H1 (cell line): ENCODE results near the gene FBLIM1. TPM values are rescaled to one million over a fixed set of nuclear protein-coding genes. Genes with fewer than 3 reads are reported as not detected.

Experiments used
- CTCF ChIA-PET: fragments of 300-600 bp; sonication (Branson Sonifier 250); formaldehyde crosslinking; loops from one replicate; lab custom pipeline; 2021; ENCODE audit not compliant: partially characterized antibody; lab: Charles Lee
- POLR2A ChIA-PET: fragments of 300-600 bp; sonication (Branson Sonifier 250); formaldehyde crosslinking; loops from one replicate; lab custom pipeline; 2021; ENCODE audit warnings: inconsistent platforms; ENCODE audit not compliant: partially characterized antibody; lab: Charles Lee
- DNase-seq, 2 experiments: peaks; one replicate each; pipeline versions ENCODE4 v3.0.0 to v3.0.0-alpha.2; 2010 to 2022; ENCODE audit warnings: low spot score in 2 of 2, low read depth in 1 of 2, mixed read lengths in 1 of 2
- FAIRE-seq: peaks from 2 replicates; lab custom pipeline; 2011; peaks lifted over from hg19 to GRCh38; lab: Jason Lieb, UNC
- H2AFZ ChIP-seq: 2 replicates; pipeline ENCODE4 v1.8.1; 2012; ENCODE audit warnings: low read length, inconsistent platforms
- H2AK5ac ChIP-seq: 2 replicates; pipeline ENCODE4 v1.6.1; 2013; ENCODE audit warnings: low read depth, low read length
- H2BK120ac ChIP-seq: replicated peaks from 2 replicates; pipeline ENCODE3; 2013; ENCODE audit warnings: low read depth, low read length, inconsistent platforms
- H2BK12ac ChIP-seq: 2 replicates; pipeline ENCODE4 v1.6.1; 2013; ENCODE audit warnings: low read depth, low read length
- H2BK15ac ChIP-seq: 2 replicates; pipeline ENCODE4 v1.6.1; 2013; ENCODE audit warnings: low read length
- H2BK20ac ChIP-seq: 2 replicates; pipeline ENCODE4 v1.6.1; 2013; ENCODE audit warnings: low read length
- H2BK5ac ChIP-seq: 2 replicates; pipeline ENCODE4 v1.6.1; 2013; ENCODE audit warnings: low read depth, low read length
- H3K14ac ChIP-seq: 2 replicates; pipeline ENCODE4 v1.6.1; 2013; ENCODE audit warnings: inconsistent platforms; ENCODE audit not compliant: insufficient read length
- H3K18ac ChIP-seq: 2 replicates; pipeline ENCODE4 v1.6.1; 2013; ENCODE audit warnings: low read length; ENCODE audit errors: extremely low read depth
- H3K23ac ChIP-seq: 2 replicates; pipeline ENCODE4 v1.6.1; 2013; ENCODE audit warnings: inconsistent platforms; ENCODE audit not compliant: insufficient read length
- H3K23me2 ChIP-seq: 2 replicates; pipeline ENCODE4 v1.6.1; 2013; ENCODE audit warnings: low read depth, low read length
- H3K27ac ChIP-seq: 2 replicates; pipeline ENCODE4 v1.6.1; 2011; ENCODE audit warnings: low read depth, low read length, inconsistent platforms
- H3K27me3 ChIP-seq, 4 experiments: replicated peaks in 1 of 4; 1 replicate in 1 of 4; 2 replicates in 3 of 4; pipeline versions ENCODE4 v1.6.1 to v1.8.1; 2011 to 2013; ENCODE audit warnings: low read length in 3 of 4, mild to moderate bottlenecking in 3 of 4, inconsistent platforms in 2 of 4, mixed read lengths in 2 of 4, moderate library complexity in 1 of 4; ENCODE audit not compliant: control insufficient read depth in 3 of 4, insufficient read depth in 3 of 4; ENCODE audit errors: extremely low read depth in 1 of 4
- H3K36me3 ChIP-seq, 4 experiments: 2 replicates each; pipeline versions ENCODE4 v1.6.1 to v1.8.1; 2011 to 2013; ENCODE audit warnings: mild to moderate bottlenecking in 4 of 4, low read length in 3 of 4, moderate library complexity in 2 of 4, control low read depth in 1 of 4, inconsistent platforms in 1 of 4; ENCODE audit not compliant: insufficient read depth in 4 of 4, control insufficient read depth in 2 of 4
- H3K4ac ChIP-seq: replicated peaks from 2 replicates; pipeline ENCODE3; 2013; ENCODE audit warnings: low read length, low read depth, mixed read lengths, inconsistent platforms; ENCODE audit not compliant: insufficient read length
- H3K4me1 ChIP-seq, 4 experiments: replicated peaks in 1 of 4; 1 replicate in 1 of 4; 2 replicates in 3 of 4; pipeline versions ENCODE4 v1.6.1 to v1.8.1; 2011 to 2013; ENCODE audit warnings: low read length in 3 of 4, inconsistent platforms in 2 of 4, mixed read lengths in 1 of 4; ENCODE audit not compliant: insufficient read depth in 4 of 4, control insufficient read depth in 3 of 4
- H3K4me2 ChIP-seq, 2 experiments: 2 replicates each; pipeline versions ENCODE4 v1.6.1 to v1.8.1; 2011 to 2013; ENCODE audit warnings: low read depth in 2 of 2, low read length in 2 of 2, control low read depth in 1 of 2, inconsistent platforms in 1 of 2, mild to moderate bottlenecking in 1 of 2; ENCODE audit not compliant: insufficient read depth in 1 of 2
- H3K4me3 ChIP-seq, 4 experiments: fragments of 200-600, 300-600 bp in 1 of 4; sonication (generic), shearing (Covaris generic), sonication (Bioruptor Twin) in 1 of 4; 2 replicates each; pipeline versions ENCODE4 v1.5.1 to v1.8.1; 2011 to 2016; ENCODE audit warnings: low read length in 4 of 4, low read depth in 3 of 4, control low read depth in 2 of 4, inconsistent platforms in 2 of 4, mild to moderate bottlenecking in 2 of 4, mixed read lengths in 1 of 4, moderate library complexity in 1 of 4; ENCODE audit not compliant: insufficient read depth in 2 of 4; ENCODE audit errors: extremely low read depth in 1 of 4
- H3K56ac ChIP-seq: replicated peaks from 2 replicates; pipeline ENCODE3; 2013; ENCODE audit warnings: low read depth, mild to moderate bottlenecking, mixed read lengths, low read length, inconsistent platforms; ENCODE audit not compliant: insufficient read length
- H3K79me1 ChIP-seq: 2 replicates; pipeline ENCODE4 v1.6.1; 2013; ENCODE audit warnings: low read depth, low read length, control low read depth
- H3K79me2 ChIP-seq, 2 experiments: 2 replicates each; pipeline versions ENCODE4 v1.6.1 to v1.8.1; 2012 to 2013; ENCODE audit warnings: low read length in 2 of 2, mild to moderate bottlenecking in 2 of 2, inconsistent platforms in 1 of 2; ENCODE audit not compliant: insufficient read depth in 2 of 2, control insufficient read depth in 1 of 2
- H3K9ac ChIP-seq, 4 experiments: replicated peaks in 1 of 4; 1 replicate in 1 of 4; 2 replicates in 3 of 4; pipeline versions ENCODE4 v1.6.1 to v1.8.1; 2011 to 2013; ENCODE audit warnings: low read depth in 3 of 4, low read length in 3 of 4, control low read depth in 2 of 4, mild to moderate bottlenecking in 2 of 4, moderate library complexity in 2 of 4, inconsistent platforms in 1 of 4; ENCODE audit errors: extremely low read depth in 1 of 4
- H3K9me3 ChIP-seq, 2 experiments: 2 replicates each; pipeline versions ENCODE4 v1.6.1 to v1.8.1; 2012 to 2013; ENCODE audit warnings: mild to moderate bottlenecking in 2 of 2, moderate library complexity in 2 of 2, control low read depth in 1 of 2, inconsistent platforms in 1 of 2, low read depth in 1 of 2, low read length in 1 of 2, mixed read lengths in 1 of 2; ENCODE audit not compliant: insufficient read depth in 2 of 2
- H4K20me1 ChIP-seq, 2 experiments: replicated peaks in 1 of 2; 2 replicates each; pipeline versions ENCODE3 to v1.8.1; 2011 to 2013; ENCODE audit warnings: inconsistent platforms in 2 of 2, low read length in 2 of 2, mild to moderate bottlenecking in 1 of 2; ENCODE audit not compliant: insufficient read depth in 2 of 2, control insufficient read depth in 1 of 2
- H4K5ac ChIP-seq: 2 replicates; pipeline ENCODE4 v1.6.1; 2013; ENCODE audit warnings: low read length, low read depth, mixed read lengths, inconsistent platforms; ENCODE audit not compliant: insufficient read length
- H4K8ac ChIP-seq: 2 replicates; pipeline ENCODE4 v1.8.0; 2013; ENCODE audit warnings: mild to moderate bottlenecking, moderate library complexity, low read length, inconsistent platforms; ENCODE audit not compliant: insufficient read depth; ENCODE audit errors: extremely low read depth
- H4K91ac ChIP-seq: replicated peaks from 2 replicates; pipeline ENCODE3; 2013; ENCODE audit warnings: low read length, mixed read lengths, inconsistent platforms; ENCODE audit not compliant: insufficient read length
- CTBP2 ChIP-seq: IDR thresholded peaks from 2 replicates; pipeline ENCODE4 v1.7.0; 2011; ENCODE audit warnings: borderline replicate concordance, mild to moderate bottlenecking, moderate library complexity, mixed read lengths, low read length; ENCODE audit not compliant: insufficient read depth, insufficient read length
- EP300 ChIP-seq, 2 experiments: IDR thresholded peaks; 1 replicate in 1 of 2; 2 replicates in 1 of 2; pipeline ENCODE4 v1.6.1; 2011 to 2012; ENCODE audit warnings: low read depth in 2 of 2, low read length in 2 of 2, mild to moderate bottlenecking in 2 of 2, borderline replicate concordance in 1 of 2, inconsistent platforms in 1 of 2, moderate library complexity in 1 of 2
- GTF2F1 ChIP-seq: IDR thresholded peaks from 2 replicates; pipeline ENCODE4 v1.6.1; 2012; ENCODE audit warnings: low read depth, low read length, improper control_type of control experiment, borderline replicate concordance
- HDAC2 ChIP-seq, 2 experiments: fragments of 300-600 bp in 1 of 2; sonication (generic) in 1 of 2; IDR thresholded peaks; 2 replicates each; pipeline ENCODE4 v1.6.1; 2011 to 2012; ENCODE audit warnings: low read depth in 2 of 2, low read length in 2 of 2, mild to moderate bottlenecking in 2 of 2, moderate library complexity in 2 of 2, borderline replicate concordance in 1 of 2, inconsistent platforms in 1 of 2
- POLR2AphosphoS5 ChIP-seq: IDR thresholded peaks from 2 replicates; pipeline ENCODE4 v1.6.1; 2011; ENCODE audit warnings: low read depth, low read length
- RXRA ChIP-seq: IDR thresholded peaks from 2 replicates; pipeline ENCODE4 v1.6.1; 2011; ENCODE audit warnings: low read depth, mild to moderate bottlenecking, low read length, moderate library complexity; ENCODE audit not compliant: insufficient read depth
- TAF1 ChIP-seq: IDR thresholded peaks from 2 replicates; pipeline ENCODE4 v1.6.1; 2011; ENCODE audit warnings: mild to moderate bottlenecking, low read depth, low read length
- TBP ChIP-seq: IDR thresholded peaks from 2 replicates; pipeline ENCODE4 v1.6.1; 2011; ENCODE audit warnings: low read depth, low read length, improper control_type of control experiment
- WGBS, 2 experiments: shearing (Covaris generic) in 1 of 2; methylation state at CpG; one replicate each; pipeline versions ENCODE4 v1.1.6 to v1.1.7; 2013 to 2015; ENCODE audit warnings: low lambda C conversion rate in 2 of 2, mixed read lengths in 2 of 2, inconsistent platforms in 1 of 2, low coverage in 1 of 2, missing lambda C conversion rate in 1 of 2; ENCODE audit not compliant: insufficient replicate concordance in 2 of 2, insufficient coverage in 1 of 2, insufficient read length in 1 of 2; ENCODE audit errors: extremely low coverage in 1 of 2, missing lambda C conversion rate in 1 of 2; 5-methylcytosine and 5-hydroxymethylcytosine counted together
- polyA plus RNA-seq, 7 experiments: library from polyadenylated mRNA; depleted of rRNA in 3 of 7; stranded (reverse) in 5 of 7; unstranded in 2 of 7; fragments of >200 nt in 5 of 7; fragments of 200-250 nt in 2 of 7; gene quantifications; 1 replicate in 5 of 7; 2 replicates in 1 of 7; 4 replicates in 1 of 7; pipeline versions ENCODE4 v1.2.1 to v1.2.3, GENCODE V29; 2011 to 2013; ENCODE audit warnings: missing spikeins in 2 of 7, mixed read lengths in 2 of 7
- total RNA-seq: library from RNA; stranded (reverse); fragmentation: NEBNext Ultra II Directional; extraction: Animal tissue kit (Norgen Biotek cat#: 25700); gene quantifications from 2 replicates; pipeline ENCODE4 v1.2.1, GENCODE V29; 2021
- TF ChIP-seq, protein P1 (sequence below): IDR thresholded peaks from 2 replicates; pipeline ENCODE4 v1.6.1; 2011; ENCODE audit warnings: low read depth, mild to moderate bottlenecking, low read length; ENCODE audit not compliant: insufficient read depth

The FBLIM1 gene
- total and polyA plus RNA-seq, 2 of the 8 experiments (the other 6 are each of a cell fraction or from before 2014, with no cell fraction given): 66.6 to 66.7 TPM

DNA sequence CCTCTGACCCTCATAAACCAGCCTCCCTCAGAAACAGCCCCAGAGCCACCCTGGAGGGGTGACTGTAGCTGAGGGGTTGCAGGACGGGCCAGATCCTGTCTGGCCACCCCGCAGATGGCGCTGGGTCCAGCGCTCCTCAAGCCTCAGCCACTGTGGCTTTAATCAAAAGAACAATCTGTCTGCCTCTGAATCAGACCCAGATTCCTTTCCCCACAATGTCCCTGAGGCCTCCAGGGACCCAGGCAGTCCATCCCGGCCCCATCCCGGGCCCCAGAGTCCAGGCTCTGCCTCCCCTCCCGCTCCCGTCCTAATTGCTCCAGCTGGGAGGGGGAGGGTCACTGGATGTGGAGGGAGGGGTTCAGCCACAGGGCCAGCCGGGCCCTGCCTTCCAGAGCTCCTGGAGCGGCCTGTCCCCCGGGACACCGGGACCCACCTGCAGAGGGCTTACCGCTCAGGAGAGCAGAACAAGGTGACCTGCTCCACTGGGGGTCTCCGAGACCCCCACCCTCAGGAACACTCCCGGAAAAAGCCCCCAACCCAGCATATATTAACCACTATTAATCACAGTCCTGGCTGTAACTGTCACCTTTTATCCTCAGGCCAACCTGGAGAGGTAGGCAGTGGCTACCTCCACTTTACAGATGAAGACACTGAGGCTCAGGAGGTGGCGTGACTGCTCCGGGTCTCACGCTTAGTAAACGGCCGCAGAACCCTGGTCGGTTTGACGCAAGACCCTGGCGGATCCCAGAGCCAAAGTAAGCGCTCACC is 836 bp upstream of the FBLIM1 start:
- WGBS, 2 experiments: 7% methylated on average over 20 of the region's 24 CpGs; no CpG with 5 or more reads in 1 of the 2 experiments
- peak in 1 of 2 experiments; percentile 76 for DNase-seq
- H4K91ac ChIP-seq: peak overlapping the region; percentile 22
- TF ChIP-seq HDAC2 (IDR thresholded peaks at IDR 0.05; ENCODE audit: borderline replicate concordance in 1 of 2, low read depth in 2 of 2, low read length in 2 of 2): peak in 1 of 2 experiments; percentile 77; a peak in 1 of 4 replicates
- 0 out of 2 replicates have a peak, but pooled peaks have one; percentile 15 for TF ChIP-seq TBP
- no peak for TF ChIP-seq RXRA
- TF ChIP-seq EP300 (IDR thresholded peaks at IDR 0.05; ENCODE audit: borderline replicate concordance in 1 of 2, low read depth in 2 of 2, low read length in 2 of 2): no peak
- TF ChIP-seq, protein P1, sequence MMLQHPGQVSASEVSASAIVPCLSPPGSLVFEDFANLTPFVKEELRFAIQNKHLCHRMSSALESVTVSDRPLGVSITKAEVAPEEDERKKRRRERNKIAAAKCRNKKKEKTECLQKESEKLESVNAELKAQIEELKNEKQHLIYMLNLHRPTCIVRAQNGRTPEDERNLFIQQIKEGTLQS: no peak
- 0 out of 2 replicates have a peak, but pooled peaks have one; percentile 34 for TF ChIP-seq TAF1
- no peak for TF ChIP-seq GTF2F1
- peak; percentile 24; the same call in 1 of the 2 replicates for TF ChIP-seq POLR2AphosphoS5
- TF ChIP-seq CTBP2: peak; percentile 57

More for the DNA sequence above, 836 bp upstream of the FBLIM1 start:
- H3K23me2 ChIP-seq: peaks cover 10% of the 10 kb centered on the region; the same call in 1 of the 2 replicates
- peaks cover 5 to 8% of the 10 kb centered on the region in 2 experiments for H4K20me1 ChIP-seq
- no peak overlapping the region for H3K23ac ChIP-seq
- peak overlapping the region; percentile 68 for H3K27ac ChIP-seq
- peak overlapping the region; percentile 16 for H2BK120ac ChIP-seq
- peaks cover 0 to 39% of the 10 kb centered on the region in 2 experiments; a peak in 2 of 4 replicates for H3K79me2 ChIP-seq
- H2AK5ac ChIP-seq: no peak overlapping the region
- H3K14ac ChIP-seq: no peak overlapping the region
- peak overlapping the region; percentile 77; the same call in 1 of the 2 replicates for H2BK12ac ChIP-seq
- 0 out of 2 replicates have a peak overlapping the region, but pooled peaks have one; percentile 76 for H2BK20ac ChIP-seq
- peak overlapping the region; percentile 74 for H3K56ac ChIP-seq
- peak overlapping the region; percentile 72 for H3K18ac ChIP-seq
- no peak for FAIRE-seq
- no peak overlapping the region for H4K8ac ChIP-seq
- peak overlapping the region; percentile 90; the same call in 1 of the 2 replicates for H2BK15ac ChIP-seq
- H3K9ac ChIP-seq: peak overlapping the region in 3 of 4 experiments; percentile 54 to 65 (median 64); a peak in 4 of 7 replicates
- H3K27me3 ChIP-seq: no peaks in the 10 kb centered on the region
- H4K5ac ChIP-seq: peak overlapping the region; percentile 86
- H3K4ac ChIP-seq: peak overlapping the region; percentile 4
- ChIA-PET POLR2A (interaction anchor here (0.6 to 2.4 kb wide), 8 partner anchors 10 to 207 kb away, joined by 3 to 8 read pairs (median 4); no protein-coding TSS in a partner anchor), CTCF (interaction anchor here (1.3 to 2.2 kb wide), 2 partner anchors 17 to 19 kb away, joined by 3 to 11 read pairs; no protein-coding TSS in a partner anchor)
- peaks cover 11% of the 10 kb centered on the region for H3K79me1 ChIP-seq
- peaks cover 14 to 37% (median 30%) of the 10 kb centered on the region in 4 experiments for H3K4me1 ChIP-seq
- peak overlapping the region; percentile 60; the same call in 1 of the 2 replicates for H2BK5ac ChIP-seq
- peak overlapping the region; percentile 46 to 97 (median 74) for H3K4me3 ChIP-seq
- no peaks in the 10 kb centered on the region for H3K36me3 ChIP-seq
- H3K9me3 ChIP-seq: no peaks in the 10 kb centered on the region
- no peak overlapping the region; the same call in 1 of the 2 replicates for H2AFZ ChIP-seq
- H3K4me2 ChIP-seq: peak overlapping the region; percentile 80 to 92
